Cerebellar cortex (tissue), 1 donor: ENCODE results near the gene MAPRE2.

Source experiments
- DNase-seq: peaks from one replicate; pipeline ENCODE4 v3.0.0-alpha.2; 2015; ENCODE audit warnings: low spot score

MAPRE2 gene

GRCh38 chr18:35038029-35038428, 3.2 kb upstream of the MAPRE2 start:
- DNase-seq = no peak

DNA sequence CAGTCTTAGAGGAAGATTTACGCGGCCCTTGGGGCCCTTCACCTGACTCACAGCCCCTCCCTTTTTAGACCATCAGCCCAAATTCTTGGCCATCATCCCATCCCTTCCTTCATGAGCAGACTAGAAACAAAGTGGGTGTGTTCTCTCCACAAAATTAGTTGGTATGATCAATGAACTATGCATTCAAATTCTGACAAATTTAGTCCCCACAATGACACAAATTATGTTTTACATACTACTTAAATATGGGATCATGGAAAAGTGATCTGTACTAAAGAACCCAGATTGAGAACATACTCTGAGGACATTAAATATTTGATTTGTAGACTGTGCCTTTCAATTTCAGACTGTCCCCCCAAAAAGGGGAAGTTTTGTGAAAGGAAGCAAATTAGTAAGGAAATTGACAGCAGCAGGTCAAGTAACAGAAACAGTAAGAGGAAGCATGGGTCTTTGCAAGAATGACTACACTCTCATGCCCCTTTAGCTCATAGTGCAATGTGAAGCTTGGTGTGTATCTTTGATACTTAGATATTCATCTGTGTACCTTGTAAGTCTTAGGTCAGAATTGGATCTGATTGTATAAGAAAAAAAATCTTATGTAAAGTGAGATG, 2.2 kb upstream of the MAPRE2 start:
- DNase-seq = no peak

DNA sequence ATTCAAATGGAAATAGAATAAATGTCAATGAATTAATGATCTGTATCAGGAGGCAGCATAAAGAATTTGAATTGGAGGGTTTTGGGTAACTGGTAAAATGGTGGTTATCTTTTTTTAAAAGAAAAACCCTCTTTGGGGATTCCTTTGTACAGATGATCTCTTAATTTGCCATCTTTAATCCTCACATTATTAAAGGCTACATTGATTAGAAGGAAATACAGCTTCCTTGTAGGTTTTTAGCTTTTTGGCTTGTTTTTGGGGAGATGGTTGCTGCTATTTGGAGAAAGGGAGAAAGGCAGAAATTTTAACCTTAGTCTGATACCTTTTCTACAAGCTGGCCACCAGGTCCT, 600 bp upstream of the MAPRE2 start:
- no peak for DNase-seq

DNA sequence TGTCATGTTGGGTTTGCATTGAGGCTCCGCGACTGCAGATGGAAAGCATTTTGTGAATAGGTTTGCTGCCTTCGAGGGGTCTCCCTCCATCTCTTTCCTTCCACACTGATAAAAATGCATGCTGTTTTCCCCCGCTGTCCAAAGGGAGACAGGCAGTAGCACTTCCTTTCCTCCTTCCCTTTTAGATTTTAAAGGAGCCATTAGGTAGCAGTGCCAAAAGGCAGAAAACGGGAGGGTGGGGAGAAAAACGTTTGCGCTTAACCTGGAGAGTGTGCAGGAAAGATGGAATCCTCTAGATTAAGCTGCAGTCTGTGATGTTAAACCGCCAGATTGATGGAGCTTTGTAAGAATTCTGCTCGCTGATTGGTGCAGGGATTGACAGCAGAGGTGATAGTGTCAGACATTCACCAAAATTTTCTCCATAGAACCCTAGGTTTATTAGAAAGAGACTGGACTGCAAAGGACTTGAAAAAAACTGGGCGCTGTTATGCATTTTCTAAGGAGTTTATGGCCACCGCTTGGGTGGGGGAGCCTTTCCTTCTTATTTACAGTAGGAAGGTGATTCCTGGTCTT, 688 bp downstream of the MAPRE2 start:
- peak; percentile 80 for DNase-seq

- DNase-seq = peak; percentile 46
Measured at GRCh38 chr18:35042389-35043071, 1.3 kb downstream of the MAPRE2 start.

DNA sequence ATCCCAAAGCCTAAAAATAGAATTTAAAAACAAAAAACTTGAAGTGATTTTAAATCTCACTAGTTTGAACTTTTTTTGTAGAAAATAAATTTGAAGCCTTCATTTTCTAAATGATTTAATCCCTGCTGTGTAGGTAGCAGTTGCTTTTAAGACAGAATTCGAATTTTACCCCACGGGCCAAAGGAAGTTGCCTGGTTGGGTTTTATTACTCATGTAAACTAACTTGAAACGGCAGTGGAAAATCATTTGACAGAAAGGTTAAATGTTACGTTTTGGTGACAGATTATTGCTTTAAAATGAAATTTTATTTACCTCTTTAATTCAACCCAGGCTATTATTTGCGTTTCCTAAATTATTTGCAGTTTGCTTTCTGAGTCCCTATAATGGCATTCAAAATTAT, 2.0 kb downstream of the MAPRE2 start:
- no peak for DNase-seq

DNA sequence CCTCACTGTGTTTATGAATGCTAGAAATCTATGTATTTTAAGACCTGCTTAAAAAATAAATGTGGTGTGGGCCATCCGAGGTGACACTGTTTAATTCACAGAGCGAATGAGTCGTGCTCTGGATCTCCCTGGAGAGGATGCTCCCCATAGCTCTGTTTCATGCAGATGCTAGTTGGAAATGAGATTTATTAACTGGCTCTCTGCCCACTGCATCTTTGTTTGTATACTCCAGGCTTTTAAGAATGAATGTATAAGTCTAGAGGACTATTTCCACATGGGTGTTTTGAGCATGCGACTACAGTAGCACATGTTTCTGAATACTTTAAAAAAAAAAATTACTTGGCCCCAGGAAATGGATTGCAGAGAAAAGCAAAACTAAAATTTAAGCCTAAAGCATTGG, 3.9 kb downstream of the MAPRE2 start:
- DNase-seq = no peak

DNA sequence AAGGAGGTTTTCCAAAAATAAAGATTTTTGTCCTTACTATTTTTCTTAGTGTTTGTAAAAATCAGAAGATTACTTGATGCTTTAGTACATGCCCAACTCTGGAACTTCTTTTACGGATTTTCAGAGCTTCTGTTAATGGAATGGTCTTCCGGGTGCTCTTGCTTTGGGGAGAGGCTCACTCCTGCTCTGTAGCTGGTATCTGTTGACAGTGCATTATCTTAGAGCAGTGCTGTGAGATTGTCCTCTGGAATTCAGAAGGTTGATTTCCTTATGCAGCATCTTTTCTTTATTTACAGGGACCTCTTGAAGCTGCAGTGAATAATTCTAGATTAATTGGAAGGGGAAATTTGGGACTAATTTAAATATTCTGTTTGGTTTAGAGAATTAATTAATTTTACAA, 4.6 kb downstream of the MAPRE2 start:
- no peak for DNase-seq

DNA sequence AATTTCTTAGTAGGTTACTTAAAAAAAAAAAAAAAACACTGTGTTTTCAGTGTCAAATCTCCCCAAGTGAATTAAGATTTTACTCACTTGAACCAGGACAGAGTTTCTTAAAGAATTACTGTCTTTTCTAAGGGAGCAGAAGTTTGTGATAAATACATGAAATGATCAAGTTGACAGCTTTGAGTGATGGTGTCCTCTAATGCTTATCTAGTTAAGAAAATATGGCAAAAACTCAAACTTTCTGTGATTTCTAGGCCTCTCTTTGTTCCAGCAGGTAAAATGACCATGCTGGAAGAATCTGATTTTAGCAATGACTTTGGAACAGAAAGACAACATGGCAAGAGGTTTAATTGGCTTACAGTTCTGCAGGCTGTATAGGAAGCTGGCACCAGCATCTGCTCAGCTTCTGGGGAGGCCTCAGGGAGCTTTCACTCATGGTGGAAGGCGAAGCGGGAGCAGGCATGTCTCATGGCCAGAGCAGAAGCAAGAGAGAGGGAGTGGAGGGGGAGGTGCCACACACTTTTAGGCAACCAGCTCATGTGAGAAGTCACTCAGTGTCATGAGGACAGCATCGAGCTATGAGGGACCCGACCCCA, 6.6 kb downstream of the MAPRE2 start:
- DNase-seq = no peak

DNA sequence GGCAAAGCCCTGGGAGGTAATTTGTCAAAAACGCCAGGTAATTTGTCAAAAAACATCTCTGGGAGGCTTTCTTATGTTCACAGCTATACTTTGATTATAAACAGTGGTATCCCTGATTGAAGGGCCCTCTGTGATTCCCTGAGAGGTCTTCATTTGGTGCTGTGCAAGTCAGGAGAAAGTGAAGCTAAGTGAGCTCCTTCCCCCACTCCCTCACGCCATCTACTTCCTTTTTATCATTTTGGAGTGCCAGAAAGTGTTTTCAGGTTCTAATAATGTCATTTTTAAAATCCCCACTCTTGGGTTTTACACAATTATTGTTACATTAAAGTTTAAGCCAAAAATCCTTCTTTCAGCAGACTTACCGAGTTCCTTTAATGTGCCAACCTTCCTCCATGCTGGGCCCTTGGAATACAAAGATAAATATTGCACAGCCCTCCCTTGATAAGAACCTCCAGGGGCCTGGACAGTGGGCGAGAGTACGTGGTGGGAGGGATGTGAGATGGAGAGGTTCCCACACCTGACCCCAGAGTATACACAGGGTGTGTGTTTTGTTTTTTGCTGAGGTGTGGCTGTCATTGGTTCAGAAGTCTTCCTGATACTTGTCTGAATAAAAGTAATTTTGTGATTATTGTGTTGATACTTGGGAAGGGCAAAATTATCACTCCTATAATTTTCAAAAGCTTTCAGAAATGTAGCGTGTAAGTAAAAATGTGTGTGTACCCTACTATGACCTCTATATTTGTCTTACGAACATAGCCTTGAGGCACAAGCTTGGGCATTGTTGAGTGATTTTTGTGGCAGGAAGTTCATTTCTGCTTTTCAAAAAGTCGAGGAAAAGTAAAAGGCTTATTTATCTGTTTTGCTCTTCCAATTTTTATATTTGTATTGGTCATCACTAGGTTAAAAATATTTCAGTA, 8.2 kb downstream of the MAPRE2 start:
- DNase-seq = no peak

DNA sequence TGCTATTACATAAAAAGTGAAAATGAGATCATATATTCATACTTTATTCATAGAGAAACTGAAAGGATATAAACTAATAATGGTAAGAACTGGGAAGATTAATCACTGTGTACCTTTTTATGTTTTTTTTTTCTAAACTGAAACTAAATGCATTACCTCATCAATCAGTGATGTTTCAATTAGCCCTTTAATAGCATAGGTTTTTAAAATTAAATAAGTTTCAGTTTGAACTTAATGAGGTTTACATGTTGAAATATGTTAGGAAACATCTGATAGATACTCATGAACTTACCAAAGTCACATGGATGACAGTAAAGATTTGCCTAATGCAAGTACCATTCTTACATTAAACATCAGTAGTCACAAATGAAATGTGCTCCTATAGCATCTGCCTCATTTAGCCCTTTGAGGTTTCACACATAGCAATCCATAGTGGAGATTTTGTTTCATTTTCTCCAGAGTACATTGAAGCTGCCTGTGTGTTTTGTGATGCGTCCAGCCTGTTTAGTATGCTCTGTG, 8.9 kb downstream of the MAPRE2 start:
- no peak for DNase-seq

GRCh38 chr18:35050705-35051195, 9.5 kb downstream of the MAPRE2 start:
- no peak for DNase-seq

DNA sequence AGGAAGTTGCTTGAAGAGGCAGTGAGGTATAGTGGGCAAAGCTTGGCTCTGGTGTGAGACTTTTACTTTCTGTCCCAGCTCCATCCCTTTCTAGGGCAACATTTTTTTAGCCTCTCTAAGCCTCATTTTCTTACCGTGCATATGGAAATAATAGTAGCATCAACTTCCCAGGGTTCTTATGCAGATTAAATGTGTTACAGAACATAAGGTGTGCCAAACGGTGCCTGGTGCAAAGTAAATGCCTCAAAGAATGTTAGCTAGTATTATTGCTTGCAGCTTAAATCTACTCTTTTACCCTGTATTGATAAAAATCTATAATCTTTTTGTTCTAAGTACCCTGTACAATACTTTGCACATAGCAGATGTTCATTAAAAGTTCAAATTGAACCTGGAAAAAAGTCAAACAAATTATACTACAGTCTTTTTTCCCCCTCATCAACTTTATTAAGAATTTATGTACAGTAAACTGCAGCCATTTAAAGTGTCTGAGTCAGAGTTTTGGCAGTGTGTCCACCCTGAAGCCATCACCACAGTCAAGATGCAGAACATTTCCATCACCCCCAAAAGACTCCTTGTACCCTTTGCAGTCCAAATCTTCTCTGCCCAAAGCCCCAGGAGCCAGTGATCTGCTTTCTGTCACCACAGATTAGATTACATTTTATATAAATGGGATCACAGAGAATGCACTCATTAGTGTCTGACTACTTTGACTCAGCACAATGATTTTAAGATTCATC, 10.6 kb downstream of the MAPRE2 start:
- no peak for DNase-seq

DNA sequence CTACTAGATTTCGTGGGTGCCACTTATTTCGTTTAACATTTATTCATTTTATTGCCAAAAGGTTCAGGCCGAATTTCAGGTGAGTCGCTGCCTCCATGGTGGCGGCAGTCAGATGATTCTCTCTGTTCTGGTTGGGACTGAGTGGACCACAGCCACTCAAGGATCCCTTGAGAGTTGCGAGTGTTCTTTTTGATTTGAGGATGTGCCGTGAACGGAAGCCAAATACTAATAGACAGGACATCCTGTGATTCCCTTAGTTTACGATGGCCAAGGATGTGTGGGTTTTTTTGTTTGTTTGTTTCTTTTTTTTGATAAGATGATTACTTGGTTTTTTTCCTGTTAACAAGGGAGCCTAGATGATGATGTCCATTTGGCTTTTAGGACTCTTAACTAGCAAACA, 13.2 kb downstream of the MAPRE2 start:
- DNase-seq = no peak

DNA sequence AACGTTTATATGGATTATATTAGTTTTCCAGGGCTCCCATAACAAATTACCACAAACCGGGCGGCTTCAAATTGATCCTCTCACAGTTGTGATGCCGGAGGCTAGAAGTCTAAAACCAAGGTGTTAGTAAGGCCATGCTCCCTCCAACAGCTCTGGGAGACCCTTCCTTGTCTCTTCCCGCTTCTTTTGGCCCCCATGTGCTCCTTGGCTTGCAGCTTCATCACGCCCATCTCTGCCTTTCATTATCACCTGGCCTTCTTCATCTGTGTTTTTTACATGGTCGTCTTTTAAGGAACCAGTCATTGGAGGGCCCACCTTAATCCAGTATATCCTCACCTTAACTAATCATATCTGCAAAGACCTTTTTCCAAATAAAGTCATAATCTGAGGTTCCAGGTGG, 13.9 kb downstream of the MAPRE2 start:
- no peak for DNase-seq

- no peak for DNase-seq
Measured at GRCh38 chr18:35055726-35056125, 14.5 kb downstream of the MAPRE2 start.

- peak; percentile 68 for DNase-seq
Measured at GRCh38 chr18:35059280-35059927, 18.2 kb downstream of the MAPRE2 start.

GRCh38 chr18:35060122-35060815, 19.1 kb downstream of the MAPRE2 start:
- peak; percentile 94 for DNase-seq

DNA sequence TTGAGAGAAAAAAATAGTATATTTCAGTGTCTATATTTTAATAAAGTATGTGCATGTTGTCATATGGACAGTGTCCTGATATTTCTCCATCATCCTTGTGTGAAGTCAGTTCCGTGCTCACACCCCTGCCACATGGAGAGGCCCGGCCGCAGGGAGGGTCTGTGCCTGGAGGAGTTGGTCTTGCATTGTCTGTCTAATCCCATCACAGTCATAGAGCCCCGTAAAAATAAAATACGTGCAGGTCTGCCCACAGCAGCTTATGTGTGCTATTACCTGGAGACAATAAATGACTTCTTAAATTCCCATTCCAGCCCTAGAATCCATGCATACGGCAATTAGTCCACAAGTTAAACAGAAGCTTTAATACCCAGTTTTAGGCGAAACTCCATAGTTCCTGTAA, 20.1 kb downstream of the MAPRE2 start:
- DNase-seq = no peak

GRCh38 chr18:35061804-35062203, 20.6 kb downstream of the MAPRE2 start:
- DNase-seq = no peak
